Measurements from ENCODE around the gene SERTM1. TPM values are rescaled to one million over a fixed set of nuclear protein-coding genes. Genes with fewer than 3 reads are reported as not detected.

SERTM1 gene
- total RNA-seq, 1 donor from 2014 or later = 0.09 TPM

DNA sequence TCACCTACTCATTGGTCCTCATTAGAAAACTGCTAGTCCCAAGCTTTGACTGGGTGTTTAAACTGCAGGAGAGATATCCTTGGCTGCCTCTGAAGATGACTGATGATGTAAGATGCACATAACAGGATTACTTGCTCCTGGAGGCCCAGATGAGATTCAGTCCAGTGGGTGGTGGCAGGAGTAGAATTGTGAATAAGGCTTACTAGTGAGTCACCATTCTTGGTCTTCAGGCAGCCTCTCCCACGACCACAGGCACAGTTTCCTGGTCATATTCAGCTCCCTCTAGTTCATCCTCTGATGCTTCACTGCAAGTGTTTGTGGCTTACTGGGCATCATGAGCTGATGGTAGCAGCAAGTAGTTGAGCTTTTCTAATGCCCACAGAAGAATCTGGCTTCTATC, 12.1 kb downstream of the SERTM1 start:
- DNase-seq (ENCODE audit: low read depth, low spot score) = no peak
- Mint-ChIP-seq H3K27ac (ENCODE audit: unreplicated experiment) (no peak overlapping the region), H3K4me1 (no peaks in the 10 kb centered on the region), H3K27me3 (ENCODE audit: low read depth) (peaks cover 40% of the 10 kb centered on the region), H3K9me3 (no peaks in the 10 kb centered on the region), H3K36me3 (ENCODE audit: low read depth) (no peaks in the 10 kb centered on the region), H3K4me3 (no peak overlapping the region)
- TF ChIP-seq, protein P1, sequence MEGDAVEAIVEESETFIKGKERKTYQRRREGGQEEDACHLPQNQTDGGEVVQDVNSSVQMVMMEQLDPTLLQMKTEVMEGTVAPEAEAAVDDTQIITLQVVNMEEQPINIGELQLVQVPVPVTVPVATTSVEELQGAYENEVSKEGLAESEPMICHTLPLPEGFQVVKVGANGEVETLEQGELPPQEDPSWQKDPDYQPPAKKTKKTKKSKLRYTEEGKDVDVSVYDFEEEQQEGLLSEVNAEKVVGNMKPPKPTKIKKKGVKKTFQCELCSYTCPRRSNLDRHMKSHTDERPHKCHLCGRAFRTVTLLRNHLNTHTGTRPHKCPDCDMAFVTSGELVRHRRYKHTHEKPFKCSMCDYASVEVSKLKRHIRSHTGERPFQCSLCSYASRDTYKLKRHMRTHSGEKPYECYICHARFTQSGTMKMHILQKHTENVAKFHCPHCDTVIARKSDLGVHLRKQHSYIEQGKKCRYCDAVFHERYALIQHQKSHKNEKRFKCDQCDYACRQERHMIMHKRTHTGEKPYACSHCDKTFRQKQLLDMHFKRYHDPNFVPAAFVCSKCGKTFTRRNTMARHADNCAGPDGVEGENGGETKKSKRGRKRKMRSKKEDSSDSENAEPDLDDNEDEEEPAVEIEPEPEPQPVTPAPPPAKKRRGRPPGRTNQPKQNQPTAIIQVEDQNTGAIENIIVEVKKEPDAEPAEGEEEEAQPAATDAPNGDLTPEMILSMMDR (conservative IDR thresholded peaks at IDR 0.05) = no peak

- peaks cover 39% of the 10 kb centered on the region for H3K27me3 Mint-ChIP-seq (ENCODE audit: low read depth)
These were observed 22.7 kb downstream of the SERTM1 start for GRCh38 chr13:36696410-36697010.

DNA sequence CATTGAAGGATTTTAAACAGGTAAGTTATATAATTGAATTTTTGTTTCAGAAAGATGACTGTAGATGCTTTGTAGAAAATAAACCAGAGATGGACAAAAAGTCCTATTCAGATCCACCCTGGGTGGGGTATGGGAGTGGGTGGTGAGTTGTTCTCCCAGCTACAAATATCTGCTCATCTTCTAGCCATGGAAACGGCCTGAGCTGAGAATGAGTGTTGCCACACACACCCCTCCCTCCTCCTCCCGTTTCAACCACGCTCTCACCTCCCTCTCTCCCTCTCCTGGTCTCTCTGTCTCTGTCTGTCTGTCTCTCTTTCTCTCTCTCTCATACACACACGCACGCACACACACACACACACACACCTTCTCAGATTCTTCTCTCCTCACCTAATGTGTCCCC, 26.4 kb downstream of the SERTM1 start:
- Mint-ChIP-seq H3K27me3 (ENCODE audit: low read depth) (peaks cover 13% of the 10 kb centered on the region), H3K36me3 (ENCODE audit: low read depth) (no peaks in the 10 kb centered on the region), H3K9me3 (peaks cover 5% of the 10 kb centered on the region), H3K4me3 (no peak overlapping the region), H3K4me1 (no peaks in the 10 kb centered on the region), H3K27ac (ENCODE audit: unreplicated experiment) (no peak overlapping the region)
- TF ChIP-seq, protein P1 (conservative IDR thresholded peaks at IDR 0.05) = no peak
- no peak for DNase-seq (ENCODE audit: low read depth, low spot score)

More at GRCh38 chr13:36696410-36697010, 22.7 kb downstream of the SERTM1 start:
- Mint-ChIP-seq H3K4me1 (no peaks in the 10 kb centered on the region), H3K4me3 (no peak overlapping the region), H3K36me3 (ENCODE audit: low read depth) (no peaks in the 10 kb centered on the region), H3K27ac (ENCODE audit: unreplicated experiment) (no peak overlapping the region), H3K9me3 (peaks cover 5% of the 10 kb centered on the region)
- DNase-seq (ENCODE audit: low read depth, low spot score) = no peak
- TF ChIP-seq, protein P1 (conservative IDR thresholded peaks at IDR 0.05) = no peak

- DNase-seq (ENCODE audit: low read depth, low spot score) = no peak
- H3K36me3 Mint-ChIP-seq (ENCODE audit: low read depth) = no peaks in the 10 kb centered on the region
- H3K4me1 Mint-ChIP-seq = no peaks in the 10 kb centered on the region
- H3K27ac Mint-ChIP-seq (ENCODE audit: unreplicated experiment) = no peak overlapping the region
- TF ChIP-seq, protein P1 (conservative IDR thresholded peaks at IDR 0.05) = no peak
- H3K9me3 Mint-ChIP-seq = no peaks in the 10 kb centered on the region
- no peak overlapping the region for H3K4me3 Mint-ChIP-seq
- no peaks in the 10 kb centered on the region for H3K27me3 Mint-ChIP-seq (ENCODE audit: low read depth)
These were observed 32.9 kb downstream of the SERTM1 start for GRCh38 chr13:36706755-36707154.

DNA sequence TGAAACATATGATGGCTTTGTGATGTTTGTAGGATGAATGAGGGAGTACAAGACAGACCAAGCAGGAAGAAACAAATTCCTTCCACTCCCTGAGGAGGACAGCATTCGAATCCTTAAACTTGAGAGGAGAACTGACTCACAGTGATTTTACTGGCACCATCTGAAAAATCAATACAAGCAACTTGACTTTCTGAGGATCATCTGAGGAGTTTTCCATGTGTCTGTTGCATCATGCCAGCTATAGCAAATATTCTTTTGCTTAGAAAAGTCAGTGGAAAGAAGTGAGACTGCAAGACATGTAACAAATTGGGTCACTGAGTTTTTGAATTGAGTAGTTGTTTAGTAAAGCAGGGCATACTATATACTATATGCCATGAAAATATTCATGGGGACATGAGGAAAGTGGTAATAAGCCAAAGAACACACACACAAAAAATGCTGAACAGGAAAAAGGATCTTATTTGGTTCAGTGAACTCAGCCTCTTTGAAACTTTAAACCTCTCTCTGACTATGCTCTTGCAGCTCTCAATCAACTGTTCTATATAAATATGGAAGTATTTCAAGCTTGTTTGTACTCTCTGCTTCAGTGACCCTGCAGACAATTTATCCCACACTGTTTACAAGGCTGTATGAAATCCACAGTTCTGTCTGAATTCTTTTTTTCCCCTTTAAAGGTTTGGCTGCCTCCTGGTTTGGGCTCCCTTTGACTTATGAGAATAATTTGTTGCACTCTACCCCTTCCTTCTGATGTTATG, 35.5 kb downstream of the SERTM1 start:
- Mint-ChIP-seq H3K4me1 (peaks cover 4% of the 10 kb centered on the region), H3K27ac (ENCODE audit: unreplicated experiment) (no peak overlapping the region), H3K9me3 (no peaks in the 10 kb centered on the region), H3K4me3 (no peak overlapping the region), H3K36me3 (ENCODE audit: low read depth) (no peaks in the 10 kb centered on the region), H3K27me3 (ENCODE audit: low read depth) (no peaks in the 10 kb centered on the region)
- TF ChIP-seq, protein P1 (conservative IDR thresholded peaks at IDR 0.05) = no peak
- DNase-seq (ENCODE audit: low read depth, low spot score) = no peak

All from neural crest cell (in vitro differentiated cells).